ENCODE data around the gene TUBA1C.

- TF ChIP-seq CTCF (tag by site-specific recombination; IDR thresholded peaks at IDR 0.05) (no peak), SP7 (tag by site-specific recombination; IDR thresholded peaks at IDR 0.05) (no peak), ZNF629 (tag by site-specific recombination; IDR thresholded peaks at IDR 0.05) (no peak), KLF9 (tag by site-specific recombination; IDR thresholded peaks at IDR 0.05; ENCODE audit: low read depth) (no peak), ZNF174 (tag by site-specific recombination; IDR thresholded peaks at IDR 0.05) (no peak), TCF7L2 (IDR thresholded peaks at IDR 0.05; ENCODE audit: borderline replicate concordance, low read depth, low read length) (no peak)
These were observed 20.7 kb upstream of the TUBA1C start for GRCh38 chr12:49244176-49244575.
